ENCODE data around the gene CORO1C.

Gene CORO1C

GRCh38 chr12:108596854-108597558 lies 134.3 kb downstream of the CORO1C start:
- H3K27ac ChIP-seq, result no peak overlapping the region
- CTCF ChIA-PET, result no interaction called here
- POLR2A ChIA-PET (ENCODE audit: low non-redundant PET), result no interaction called here
- no peak for DNase-seq (ENCODE audit: low spot score)
- no peak for TF ChIP-seq CTCF (conservative IDR thresholded peaks at IDR 0.05; ENCODE audit: low read depth)

DNA sequence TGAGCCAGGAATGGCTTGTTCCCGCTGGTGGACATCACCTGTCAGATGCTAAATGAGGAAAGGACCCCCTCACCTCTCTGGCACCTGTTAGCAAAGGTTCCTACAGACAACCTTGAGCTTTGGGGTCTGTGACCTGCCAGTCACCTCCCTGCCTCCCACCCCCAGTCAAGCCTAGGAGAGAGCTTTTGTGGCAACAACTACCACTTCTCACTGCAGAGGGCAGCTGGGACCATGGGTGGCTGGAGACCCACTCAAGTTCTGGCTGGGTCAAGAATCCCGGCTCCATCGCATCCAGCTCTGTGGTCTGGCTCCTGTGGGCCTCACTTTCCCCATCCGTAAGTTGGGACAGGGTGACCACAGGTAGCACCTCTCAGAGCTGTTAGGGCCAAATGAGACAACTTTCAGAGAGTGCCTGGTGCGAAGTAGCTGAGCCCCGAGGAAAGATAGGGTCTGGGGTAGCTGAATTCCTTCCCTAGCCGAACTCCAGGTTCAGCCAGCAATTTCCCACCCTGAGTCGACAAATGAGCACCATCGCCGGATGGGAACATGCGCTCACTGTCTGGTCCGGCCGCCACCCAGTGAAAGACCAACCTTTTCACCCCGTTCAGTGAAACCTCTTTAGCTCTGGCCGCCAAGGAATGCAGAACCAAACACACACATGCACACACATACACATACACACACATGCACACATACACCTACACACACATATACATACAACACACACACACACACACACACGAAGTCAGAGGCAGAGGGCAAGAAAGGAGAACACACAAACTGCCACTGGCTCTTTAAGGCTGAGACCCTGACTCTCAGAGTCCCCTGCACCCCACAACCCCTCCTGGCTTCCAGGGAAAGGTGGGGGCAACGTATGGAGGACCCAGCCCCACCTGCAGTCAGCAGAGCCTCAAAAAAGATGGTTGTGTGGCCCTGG lies 135.3 kb downstream of the CORO1C start:
- DNase-seq (ENCODE audit: low spot score), result no peak
- H3K27ac ChIP-seq, result no peak overlapping the region
- ChIA-PET CTCF (interaction anchor here (0.5 to 1.0 kb wide), 3 partner anchors 22 to 668 kb away, joined by 3 to 5 read pairs (median 4); no protein-coding TSS in a partner anchor), POLR2A (ENCODE audit: low non-redundant PET) (no interaction called here)
- TF ChIP-seq CTCF (conservative IDR thresholded peaks at IDR 0.05; ENCODE audit: low read depth), result no peak
